Measurements from ENCODE around the gene IGF2BP2. TPM values are rescaled to one million over a fixed set of nuclear protein-coding genes. Genes with fewer than 3 reads are reported as not detected.

The IGF2BP2 gene
- total and polyA plus RNA-seq, 2 of the 13 experiments (the other 11 are each of a cell fraction or from before 2014, with no cell fraction given) = 6.5 to 46.0 TPM

DNA sequence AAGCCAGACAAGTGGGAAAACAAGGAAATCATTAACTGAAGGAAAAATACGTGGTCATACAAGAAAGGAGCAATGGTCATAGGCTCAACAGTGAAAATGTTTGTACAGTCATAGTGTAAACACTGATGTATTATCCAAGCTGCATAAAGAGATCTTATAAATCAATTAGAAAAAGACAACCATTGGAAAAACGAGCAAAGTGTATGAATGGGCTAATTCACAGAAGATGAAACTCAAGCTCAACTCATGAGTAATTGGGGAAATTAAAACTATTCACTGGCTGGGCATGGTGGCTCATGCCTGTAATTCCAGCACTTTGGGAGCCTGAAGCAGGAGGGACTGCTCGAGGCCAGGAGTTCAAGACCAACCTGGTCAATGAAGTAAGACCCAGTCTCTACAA lies 6.4 kb upstream of the IGF2BP2 start (continued):
- TF ChIP-seq MTA3 (CRISPR knock-in tag; IDR thresholded peaks at IDR 0.05) = no peak
- peak; percentile 43 for TF ChIP-seq PAXIP1 (CRISPR knock-in tag; conservative IDR thresholded peaks at IDR 0.05)
- peak in 1 of 2 experiments; percentile 51; a peak in 1 of 4 replicates for TF ChIP-seq EP300 (IDR thresholded peaks at IDR 0.05; ENCODE audit: low read depth in 2 of 2, low read length in 2 of 2)
- TF ChIP-seq EP300 (CRISPR knock-in tag; IDR thresholded peaks at IDR 0.05; ENCODE audit: borderline replicate concordance) = no peak
- TF ChIP-seq, protein P1, sequence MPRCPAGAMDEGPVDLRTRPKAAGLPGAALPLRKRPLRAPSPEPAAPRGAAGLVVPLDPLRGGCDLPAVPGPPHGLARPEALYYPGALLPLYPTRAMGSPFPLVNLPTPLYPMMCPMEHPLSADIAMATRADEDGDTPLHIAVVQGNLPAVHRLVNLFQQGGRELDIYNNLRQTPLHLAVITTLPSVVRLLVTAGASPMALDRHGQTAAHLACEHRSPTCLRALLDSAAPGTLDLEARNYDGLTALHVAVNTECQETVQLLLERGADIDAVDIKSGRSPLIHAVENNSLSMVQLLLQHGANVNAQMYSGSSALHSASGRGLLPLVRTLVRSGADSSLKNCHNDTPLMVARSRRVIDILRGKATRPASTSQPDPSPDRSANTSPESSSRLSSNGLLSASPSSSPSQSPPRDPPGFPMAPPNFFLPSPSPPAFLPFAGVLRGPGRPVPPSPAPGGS (CRISPR knock-in tag; IDR thresholded peaks at IDR 0.05) = no peak
- peak; percentile 39; the same call in 1 of the 2 replicates for TF ChIP-seq REPIN1 (CRISPR knock-in tag; IDR thresholded peaks at IDR 0.05; ENCODE audit: borderline replicate concordance, low read depth)
- no peak for TF ChIP-seq FOXP1 (IDR thresholded peaks at IDR 0.05)
- TF ChIP-seq FOXP1 (CRISPR knock-in tag; IDR thresholded peaks at IDR 0.05) = peak; percentile 52; the same call in 1 of the 2 replicates
- TF ChIP-seq, protein P2, sequence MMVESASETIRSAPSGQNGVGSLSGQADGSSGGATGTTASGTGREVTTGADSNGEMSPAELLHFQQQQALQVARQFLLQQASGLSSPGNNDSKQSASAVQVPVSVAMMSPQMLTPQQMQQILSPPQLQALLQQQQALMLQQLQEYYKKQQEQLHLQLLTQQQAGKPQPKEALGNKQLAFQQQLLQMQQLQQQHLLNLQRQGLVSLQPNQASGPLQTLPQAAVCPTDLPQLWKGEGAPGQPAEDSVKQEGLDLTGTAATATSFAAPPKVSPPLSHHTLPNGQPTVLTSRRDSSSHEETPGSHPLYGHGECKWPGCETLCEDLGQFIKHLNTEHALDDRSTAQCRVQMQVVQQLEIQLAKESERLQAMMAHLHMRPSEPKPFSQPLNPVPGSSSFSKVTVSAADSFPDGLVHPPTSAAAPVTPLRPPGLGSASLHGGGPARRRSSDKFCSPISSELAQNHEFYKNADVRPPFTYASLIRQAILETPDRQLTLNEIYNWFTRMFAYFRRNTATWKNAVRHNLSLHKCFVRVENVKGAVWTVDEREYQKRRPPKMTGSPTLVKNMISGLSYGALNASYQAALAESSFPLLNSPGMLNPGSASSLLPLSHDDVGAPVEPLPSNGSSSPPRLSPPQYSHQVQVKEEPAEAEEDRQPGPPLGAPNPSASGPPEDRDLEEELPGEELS (CRISPR knock-in tag; IDR thresholded peaks at IDR 0.05) = 0 out of 2 replicates have a peak, but pooled peaks have one; percentile 43
- peak; percentile 79 for TF ChIP-seq ZMYM2 (CRISPR knock-in tag; IDR thresholded peaks at IDR 0.05)
- TF ChIP-seq FOXA3 (CRISPR knock-in tag; IDR thresholded peaks at IDR 0.05) = peak; percentile 69
- TF ChIP-seq HNF1A (IDR thresholded peaks at IDR 0.05; ENCODE audit: low read depth) = peak; percentile 34; the same call in 1 of the 2 replicates
- no peak; the same call in 1 of the 2 replicates for TF ChIP-seq HNF1A (CRISPR knock-in tag; IDR thresholded peaks at IDR 0.05; ENCODE audit: borderline replicate concordance)
- TF ChIP-seq ADNP (CRISPR knock-in tag; IDR thresholded peaks at IDR 0.05) = peak; percentile 58; the same call in 1 of the 2 replicates
- peak; percentile 18; the same call in 1 of the 2 replicates for TF ChIP-seq SAP130 (CRISPR knock-in tag; IDR thresholded peaks at IDR 0.05; ENCODE audit: low read depth)
- TF ChIP-seq, protein P3, sequence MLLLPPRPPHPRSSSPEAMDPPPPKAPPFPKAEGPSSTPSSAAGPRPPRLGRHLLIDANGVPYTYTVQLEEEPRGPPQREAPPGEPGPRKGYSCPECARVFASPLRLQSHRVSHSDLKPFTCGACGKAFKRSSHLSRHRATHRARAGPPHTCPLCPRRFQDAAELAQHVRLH (CRISPR knock-in tag; IDR thresholded peaks at IDR 0.05; ENCODE audit: borderline replicate concordance, low read depth) = no peak
- TF ChIP-seq CHD4 (IDR thresholded peaks at IDR 0.05; ENCODE audit: borderline replicate concordance, low read length) = peak; percentile 81; the same call in 1 of the 2 replicates
- peak; percentile 75 for TF ChIP-seq CREB1 (IDR thresholded peaks at IDR 0.05)
- no peak for TF ChIP-seq CREB1 (CRISPR knock-in tag; IDR thresholded peaks at IDR 0.05)
- 0 out of 2 replicates have a peak, but pooled peaks have one; percentile 41 for TF ChIP-seq BRCA1 (CRISPR knock-in tag; IDR thresholded peaks at IDR 0.05)
- 0 out of 2 replicates have a peak, but pooled peaks have one; percentile 18 for TF ChIP-seq NCOA5 (CRISPR knock-in tag; IDR thresholded peaks at IDR 0.05)
